HCT116 (cell line): ENCODE measurements around the gene RPL3.

Source experiments
- CTCF ChIP-seq, 3 experiments: fragments of 200-600 bp in 1 of 3; sonication (generic) in 1 of 3; IDR thresholded peaks in 2 of 3; conservative IDR thresholded peaks in 1 of 3; 2 replicates each; pipeline ENCODE4 v1.5.1; 2012 to 2017; ENCODE audit warnings: low read depth in 2 of 3, low read length in 2 of 3, antibody characterized with exemption in 1 of 3, borderline replicate concordance in 1 of 3, control low read depth in 1 of 3, mild to moderate bottlenecking in 1 of 3, mixed read lengths in 1 of 3, mixed run types in 1 of 3, moderate library complexity in 1 of 3; ENCODE audit not compliant: insufficient read depth in 1 of 3
- EZH2 ChIP-seq: fragments of 200-600 bp; sonication (generic); IDR thresholded peaks from 2 replicates; pipeline ENCODE4 v1.6.1; 2017; ENCODE audit warnings: antibody characterized with exemption, mixed run types
- JUND ChIP-seq: IDR thresholded peaks from 2 replicates; pipeline ENCODE4 v1.6.1; 2012
- RAD21 ChIP-seq: IDR thresholded peaks from 2 replicates; pipeline ENCODE4 v1.6.1; 2012; ENCODE audit warnings: low read depth, mild to moderate bottlenecking
- REST ChIP-seq: IDR thresholded peaks from 2 replicates; pipeline ENCODE4 v1.6.1; 2012; ENCODE audit warnings: low read depth
- TCF7L2 ChIP-seq: IDR thresholded peaks from 2 replicates; pipeline ENCODE4 v1.7.0; 2011; ENCODE audit warnings: borderline replicate concordance, inconsistent platforms; ENCODE audit not compliant: insufficient read depth, insufficient read length; ENCODE audit errors: extremely low read depth
- YY1 ChIP-seq: IDR thresholded peaks from 2 replicates; pipeline ENCODE4 v1.6.1; 2011; ENCODE audit warnings: low read length, low read depth, moderate library complexity, mild to moderate bottlenecking; ENCODE audit not compliant: insufficient replicate concordance; ENCODE audit errors: extremely low read depth

- TF ChIP-seq YY1 = no peak
- no peak for TF ChIP-seq EZH2
- no peak for TF ChIP-seq CTCF (IDR thresholded peaks at IDR 0.05 in 2 of 3, conservative IDR thresholded peaks at IDR 0.05 in 1 of 3; ENCODE audit: borderline replicate concordance in 1 of 3, insufficient read depth in 1 of 3, low read depth in 2 of 3, low read length in 2 of 3)
- no peak for TF ChIP-seq RAD21
- TF ChIP-seq REST = no peak
- no peak for TF ChIP-seq JUND
- no peak for TF ChIP-seq TCF7L2
Observed at GRCh38 chr22:39269095-39269790, 50.2 kb downstream of the RPL3 start.
